H9 (cell line): ENCODE measurements around the gene AP3D1. TPM values are rescaled to one million over a fixed set of nuclear protein-coding genes. Genes with fewer than 3 reads are reported as not detected.

Source experiments
- DNase-seq: peaks from one replicate; pipeline ENCODE4 v3.0.0-alpha.2; 2017
- H2AFZ ChIP-seq: one replicate; pipeline ENCODE4 v1.6.1; 2013; ENCODE audit warnings: mild to moderate bottlenecking, low read length, control low read depth, moderate library complexity
- H2AK5ac ChIP-seq: 2 replicates; pipeline ENCODE4 v1.6.1; 2013; ENCODE audit warnings: low read length, control low read depth, mixed read lengths; ENCODE audit not compliant: insufficient read length
- H2BK120ac ChIP-seq: one replicate; pipeline ENCODE4 v1.6.1; 2013; ENCODE audit warnings: low read depth, mild to moderate bottlenecking, low read length, control low read depth, inconsistent platforms; ENCODE audit not compliant: poor library complexity, severe bottlenecking
- H2BK12ac ChIP-seq: 2 replicates; pipeline ENCODE4 v1.6.1; 2013; ENCODE audit warnings: low read length, control low read depth, mixed read lengths, low read depth; ENCODE audit not compliant: insufficient read length
- H2BK15ac ChIP-seq: 2 replicates; pipeline ENCODE4 v1.6.1; 2013; ENCODE audit warnings: low read depth, low read length, control low read depth
- H2BK20ac ChIP-seq: one replicate; pipeline ENCODE4 v1.6.1; 2013; ENCODE audit warnings: low read depth, mild to moderate bottlenecking, low read length, control low read depth, inconsistent platforms; ENCODE audit not compliant: poor library complexity, severe bottlenecking
- H2BK5ac ChIP-seq: 2 replicates; pipeline ENCODE4 v1.6.1; 2013; ENCODE audit warnings: low read length, control low read depth, mixed read lengths; ENCODE audit not compliant: insufficient read length
- H3K14ac ChIP-seq: 2 replicates; pipeline ENCODE4 v1.6.1; 2013; ENCODE audit warnings: low read length, control low read depth; ENCODE audit not compliant: insufficient read depth
- H3K18ac ChIP-seq: 2 replicates; pipeline ENCODE4 v1.6.1; 2013; ENCODE audit warnings: low read depth, mild to moderate bottlenecking, mixed read lengths, low read length, control low read depth; ENCODE audit not compliant: insufficient read length
- H3K23ac ChIP-seq: 2 replicates; pipeline ENCODE4 v1.6.1; 2013; ENCODE audit warnings: low read length, control low read depth, mixed read lengths, low read depth; ENCODE audit not compliant: insufficient read length
- H3K23me2 ChIP-seq: 2 replicates; pipeline ENCODE4 v1.6.1; 2013; ENCODE audit warnings: low read depth, mild to moderate bottlenecking, mixed read lengths, low read length, control low read depth; ENCODE audit not compliant: insufficient read length, poor library complexity, severe bottlenecking
- H3K27ac ChIP-seq: 2 replicates; pipeline ENCODE4 v1.5.1; 2013; ENCODE audit warnings: low read length, control low read depth, mixed read lengths, low read depth; ENCODE audit not compliant: insufficient read length
- H3K27me3 ChIP-seq: 2 replicates; pipeline ENCODE4 v1.6.1; 2013; ENCODE audit warnings: low read length, control low read depth, inconsistent platforms; ENCODE audit not compliant: insufficient read depth
- H3K4ac ChIP-seq: 2 replicates; pipeline ENCODE4 v1.6.1; 2013; ENCODE audit warnings: low read depth, mild to moderate bottlenecking, control low read depth, inconsistent platforms, low read length, moderate library complexity
- H3K4me1 ChIP-seq: 2 replicates; pipeline ENCODE4 v1.6.1; 2013; ENCODE audit warnings: low read length, control low read depth, inconsistent platforms; ENCODE audit not compliant: insufficient read depth
- H3K4me2 ChIP-seq: 2 replicates; pipeline ENCODE4 v1.6.1; 2013; ENCODE audit warnings: low read length, control low read depth, mixed read lengths; ENCODE audit not compliant: insufficient read length, insufficient read depth
- H3K56ac ChIP-seq: 2 replicates; pipeline ENCODE4 v1.6.1; 2013; ENCODE audit warnings: low read depth, mild to moderate bottlenecking, mixed read lengths, low read length, control low read depth; ENCODE audit not compliant: insufficient read length
- H3K79me1 ChIP-seq: 2 replicates; pipeline ENCODE4 v1.6.1; 2013; ENCODE audit warnings: low read depth, mild to moderate bottlenecking, moderate library complexity, low read length, control low read depth, inconsistent platforms; ENCODE audit not compliant: insufficient read depth, poor library complexity, severe bottlenecking
- H3K79me2 ChIP-seq: 2 replicates; pipeline ENCODE4 v1.6.1; 2013; ENCODE audit warnings: low read length, control low read depth, inconsistent platforms; ENCODE audit not compliant: insufficient read depth
- H3K9ac ChIP-seq: 2 replicates; pipeline ENCODE4 v1.6.1; 2013; ENCODE audit warnings: low read length, control low read depth, mixed read lengths; ENCODE audit not compliant: insufficient read length; ENCODE audit errors: extremely low read depth
- H3K9me3 ChIP-seq: one replicate; pipeline ENCODE4 v1.6.1; 2013; ENCODE audit warnings: low read depth, low read length, inconsistent platforms; ENCODE audit not compliant: control insufficient read depth
- H3T11ph ChIP-seq: one replicate; pipeline ENCODE4 v1.6.1; 2013; ENCODE audit warnings: mild to moderate bottlenecking, low read length, control low read depth, inconsistent platforms
- H4K20me1 ChIP-seq: one replicate; pipeline ENCODE4 v1.6.1; 2013; ENCODE audit not compliant: control insufficient read depth, insufficient read length, insufficient read depth
- H4K5ac ChIP-seq: 2 replicates; pipeline ENCODE4 v1.6.1; 2013; ENCODE audit warnings: low read depth, mild to moderate bottlenecking, mixed read lengths, low read length, control low read depth; ENCODE audit not compliant: insufficient read length
- H4K8ac ChIP-seq: replicated peaks from 2 replicates; pipeline ENCODE4 v1.6.1; 2013; ENCODE audit warnings: low read length, control low read depth, mixed read lengths, low read depth; ENCODE audit not compliant: insufficient read length
- H4K91ac ChIP-seq: 2 replicates; pipeline ENCODE4 v1.6.1; 2013; ENCODE audit warnings: low read depth, mild to moderate bottlenecking, moderate library complexity, mixed read lengths, low read length, control low read depth; ENCODE audit not compliant: insufficient read length
- H3K27ac Mint-ChIP-seq, 3 experiments: 2 replicates in 2 of 3; 3 replicates in 1 of 3; pipeline ENCODE4 v1.8.0; 2020 to 2021; ENCODE audit warnings: mixed read lengths in 3 of 3, mild to moderate bottlenecking in 1 of 3, moderate library complexity in 1 of 3
- H3K27me3 Mint-ChIP-seq: 2 replicates; pipeline ENCODE4 v1.8.0; 2021; ENCODE audit warnings: low read depth, mild to moderate bottlenecking, moderate library complexity, mixed read lengths
- H3K36me3 Mint-ChIP-seq, 3 experiments: 2 replicates in 2 of 3; 3 replicates in 1 of 3; pipeline ENCODE4 v1.8.0; 2020 to 2021; ENCODE audit warnings: low read depth in 3 of 3, mixed read lengths in 3 of 3; ENCODE audit not compliant: insufficient read depth in 1 of 3
- H3K4me1 Mint-ChIP-seq, 2 experiments: 2 replicates each; pipeline ENCODE4 v1.8.0; 2020; ENCODE audit warnings: mixed read lengths in 2 of 2
- H3K4me3 Mint-ChIP-seq, 2 experiments: 2 replicates in 1 of 2; 3 replicates in 1 of 2; pipeline ENCODE4 v1.8.0; 2020 to 2021; ENCODE audit warnings: mild to moderate bottlenecking in 2 of 2, mixed read lengths in 2 of 2, moderate library complexity in 1 of 2
- H3K9me3 Mint-ChIP-seq, 2 experiments: 2 replicates in 1 of 2; 3 replicates in 1 of 2; pipeline ENCODE4 v1.8.0; 2020; ENCODE audit warnings: mild to moderate bottlenecking in 2 of 2, mixed read lengths in 2 of 2, moderate library complexity in 1 of 2
- CTCF ChIP-seq: fragments of 200-600 bp; sonication (generic); conservative IDR thresholded peaks from 3 replicates; pipeline ENCODE4 v1.8.0; 2021; ENCODE audit warnings: antibody characterized with exemption, mild to moderate bottlenecking
- WGBS: extraction: QIAGEN DNeasy Blood & Tissue Kit; methylation state at CpG from one replicate; pipeline ENCODE4 v1.1.7; 2013; ENCODE audit warnings: missing lambda C conversion rate, low lambda C conversion rate, mixed read lengths; ENCODE audit not compliant: insufficient read length; ENCODE audit errors: extremely low coverage; 5-methylcytosine and 5-hydroxymethylcytosine counted together
- total RNA-seq: library from RNA; stranded (reverse); gene quantifications from 2 replicates; pipeline ENCODE4 v1.2.1, GENCODE V29; 2021

The AP3D1 gene
- total RNA-seq, 1 experiment from 2014 or later = 142 TPM

GRCh38 chr19:2099937-2100718, 51.2 kb downstream of the AP3D1 start:
- H3K4me2 ChIP-seq = no peak overlapping the region
- Mint-ChIP-seq H3K27ac (no peak overlapping the region), H3K36me3 (peaks cover 19 to 50% (median 44%) of the 10 kb centered on the region in 3 experiments), H3K9me3 (peaks cover 0 to 2% of the 10 kb centered on the region in 2 experiments; a peak in 3 of 5 replicates), H3K4me3 (no peak overlapping the region), H3K27me3 (no peaks in the 10 kb centered on the region; the same call in 1 of the 2 replicates), H3K4me1 (peaks cover 2 to 6% of the 10 kb centered on the region in 2 experiments; a peak in 3 of 4 replicates)
- peaks cover 2% of the 10 kb centered on the region; the same call in 1 of the 2 replicates for H3K79me2 ChIP-seq
- H2BK120ac ChIP-seq = no peak overlapping the region
- no peak overlapping the region for H2BK12ac ChIP-seq
- H3K14ac ChIP-seq = no peak overlapping the region
- no peak overlapping the region for H3K27ac ChIP-seq
- no peak overlapping the region for H4K8ac ChIP-seq
- H4K20me1 ChIP-seq = no peaks in the 10 kb centered on the region
- no peak overlapping the region for H3K23ac ChIP-seq
- H3K4ac ChIP-seq = no peak overlapping the region
- no peak overlapping the region for H3K18ac ChIP-seq
- H2BK15ac ChIP-seq = no peak overlapping the region
- H3K27me3 ChIP-seq = no peaks in the 10 kb centered on the region
- no peaks in the 10 kb centered on the region for H3K9me3 ChIP-seq
- no peak overlapping the region for H4K91ac ChIP-seq
- DNase-seq = no peak
- no peak overlapping the region for H2AK5ac ChIP-seq
- H3K4me1 ChIP-seq = no peaks in the 10 kb centered on the region
- H4K5ac ChIP-seq = no peak overlapping the region
- no peak overlapping the region for H2AFZ ChIP-seq
- H3K23me2 ChIP-seq = no peaks in the 10 kb centered on the region
- H3K79me1 ChIP-seq = no peaks in the 10 kb centered on the region
- WGBS = no CpG with 5 or more reads among the region's 39 CpGs
- no peak overlapping the region for H3K56ac ChIP-seq
- TF ChIP-seq CTCF = no peak
- no peak overlapping the region for H3T11ph ChIP-seq
- no peak overlapping the region for H3K9ac ChIP-seq
- H2BK20ac ChIP-seq = no peak overlapping the region
- no peak overlapping the region for H2BK5ac ChIP-seq
